ENCODE measurements around the gene WBP4.
"Not testable (repeated sequence)": the region's sequence is repeated elsewhere in the genome, so short reads cannot be mapped to it uniquely, and the experiment has no call there.

The WBP4 gene, protein sequence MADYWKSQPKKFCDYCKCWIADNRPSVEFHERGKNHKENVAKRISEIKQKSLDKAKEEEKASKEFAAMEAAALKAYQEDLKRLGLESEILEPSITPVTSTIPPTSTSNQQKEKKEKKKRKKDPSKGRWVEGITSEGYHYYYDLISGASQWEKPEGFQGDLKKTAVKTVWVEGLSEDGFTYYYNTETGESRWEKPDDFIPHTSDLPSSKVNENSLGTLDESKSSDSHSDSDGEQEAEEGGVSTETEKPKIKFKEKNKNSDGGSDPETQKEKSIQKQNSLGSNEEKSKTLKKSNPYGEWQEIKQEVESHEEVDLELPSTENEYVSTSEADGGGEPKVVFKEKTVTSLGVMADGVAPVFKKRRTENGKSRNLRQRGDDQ

GRCh38 chr13:41061075-41061913, at the start of gene WBP4:
Gene WBP4, plus strand, starts transcription at chr13:41061509. Its CDS starts 165 bp downstream, at chr13:41061674.
- DNase-seq (ENCODE audit: low read depth) = peak; percentile 67

GRCh38 chr13:41012536-41012935, 48.8 kb upstream of the WBP4 start:
- DNase-seq (ENCODE audit: low read depth) = no peak

GRCh38 chr13:41013835-41014234, 47.5 kb upstream of the WBP4 start:
- DNase-seq (ENCODE audit: low read depth) = no peak

- DNase-seq (ENCODE audit: low read depth) = no peak
Observed at GRCh38 chr13:41015920-41016319, 45.4 kb upstream of the WBP4 start.

GRCh38 chr13:41017159-41017558, 44.1 kb upstream of the WBP4 start:
- no peak for DNase-seq (ENCODE audit: low read depth)

GRCh38 chr13:41017817-41018601, 43.3 kb upstream of the WBP4 start:
- DNase-seq (ENCODE audit: low read depth) = no peak

GRCh38 chr13:41018602-41018948, 42.7 kb upstream of the WBP4 start:
- no peak for DNase-seq (ENCODE audit: low read depth)

GRCh38 chr13:41019011-41019487, 42.3 kb upstream of the WBP4 start, which contains the start of gene ELF1:
Gene ELF1, minus strand, starts transcription at chr13:41019316. Its CDS starts 37,262 bp downstream, at chr13:40982054.
- peak; percentile 37 for DNase-seq (ENCODE audit: low read depth)

DNA sequence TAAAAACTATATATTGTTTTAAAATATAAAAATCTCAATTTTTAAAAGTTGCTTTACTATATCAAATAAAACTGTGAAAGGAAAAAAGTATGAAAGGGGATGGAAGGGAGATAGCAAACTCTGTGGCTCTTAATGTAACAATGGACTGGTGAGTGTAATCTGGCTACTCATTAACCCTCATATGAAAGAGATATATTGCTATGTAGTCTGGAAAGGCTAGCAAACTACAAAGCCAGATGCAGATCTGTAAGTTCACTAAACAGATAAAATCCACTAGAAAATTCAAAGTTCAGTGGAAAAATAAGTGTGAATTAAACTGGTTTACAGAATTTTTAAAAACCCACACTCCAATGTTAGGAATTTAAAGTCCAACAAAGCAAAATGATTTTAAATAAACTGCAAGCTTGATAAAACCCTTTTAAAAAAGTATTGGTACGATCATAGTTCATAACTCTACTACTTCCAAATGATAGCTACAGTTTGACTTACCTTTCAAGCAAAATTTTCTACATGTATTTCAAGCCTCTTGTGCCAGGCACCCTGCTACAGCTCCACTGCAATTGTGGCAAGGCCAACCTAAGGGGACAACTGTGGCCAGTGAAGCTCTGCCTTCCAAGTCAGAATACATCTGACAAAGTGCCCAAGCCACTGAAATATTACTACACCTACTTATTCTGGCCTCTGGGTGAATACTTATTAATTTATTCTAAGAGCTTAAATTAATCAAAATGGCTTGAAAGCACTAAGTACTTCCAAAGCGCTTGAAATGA, 41.5 kb upstream of the WBP4 start:
- no peak for DNase-seq (ENCODE audit: low read depth)

DNA sequence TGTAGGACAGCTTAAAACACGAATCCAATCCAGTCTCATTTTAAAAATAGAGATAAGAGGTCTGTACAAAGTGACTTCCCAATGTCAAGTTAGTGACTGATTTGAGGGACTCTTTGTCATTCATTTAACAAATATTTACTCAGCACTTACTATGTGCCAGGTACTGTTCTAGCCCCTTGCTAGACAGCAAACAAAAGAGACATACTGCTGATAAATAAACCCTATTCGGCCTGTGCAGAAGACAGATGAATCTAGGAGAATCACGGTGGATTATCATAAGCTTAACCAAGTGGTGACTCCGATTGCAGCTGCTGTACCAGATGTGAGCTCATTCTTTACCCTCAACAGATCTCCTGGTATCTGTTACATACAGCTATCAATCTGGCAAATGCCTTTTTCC, 35.8 kb upstream of the WBP4 start:
- no peak for DNase-seq (ENCODE audit: low read depth)

DNA sequence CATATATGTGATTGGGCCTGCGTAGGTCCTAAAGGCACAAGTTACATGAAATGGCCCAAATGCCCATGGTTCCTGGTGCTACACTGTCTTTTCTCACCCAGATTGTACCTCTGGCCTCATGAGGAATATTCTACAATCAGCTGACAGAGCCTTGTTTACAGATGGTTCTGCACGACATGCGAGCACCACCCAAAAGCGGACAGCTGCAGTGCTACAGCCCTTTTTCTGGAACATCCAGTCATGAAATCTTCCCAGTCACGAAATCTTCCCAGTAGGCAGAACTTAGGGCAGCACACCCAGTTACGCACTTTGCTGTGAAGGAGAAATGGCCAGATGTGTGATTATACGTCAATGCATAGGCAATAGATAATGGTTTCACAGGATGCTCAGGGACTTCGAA, 34.5 kb upstream of the WBP4 start:
- DNase-seq (ENCODE audit: low read depth) = no peak

DNA sequence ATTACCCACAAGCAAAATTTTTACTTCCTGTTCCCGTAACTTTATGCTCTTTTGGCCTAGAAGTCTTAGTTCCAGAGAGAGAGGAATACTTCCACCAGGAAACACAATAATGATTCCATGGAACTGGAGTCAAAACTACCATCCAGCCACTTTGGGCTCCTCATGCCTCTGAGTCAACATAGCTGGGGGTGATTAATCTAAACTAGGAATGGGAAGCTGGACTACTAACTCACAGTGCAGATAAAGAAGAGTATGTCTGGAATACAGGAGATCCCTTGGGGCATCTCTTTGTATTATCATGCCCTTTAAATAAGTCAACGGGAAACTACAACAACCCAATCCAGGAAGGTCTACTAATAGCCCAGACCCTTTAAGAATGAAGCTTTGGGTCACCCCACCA, 33.3 kb upstream of the WBP4 start:
- no peak for DNase-seq (ENCODE audit: low read depth)

DNA sequence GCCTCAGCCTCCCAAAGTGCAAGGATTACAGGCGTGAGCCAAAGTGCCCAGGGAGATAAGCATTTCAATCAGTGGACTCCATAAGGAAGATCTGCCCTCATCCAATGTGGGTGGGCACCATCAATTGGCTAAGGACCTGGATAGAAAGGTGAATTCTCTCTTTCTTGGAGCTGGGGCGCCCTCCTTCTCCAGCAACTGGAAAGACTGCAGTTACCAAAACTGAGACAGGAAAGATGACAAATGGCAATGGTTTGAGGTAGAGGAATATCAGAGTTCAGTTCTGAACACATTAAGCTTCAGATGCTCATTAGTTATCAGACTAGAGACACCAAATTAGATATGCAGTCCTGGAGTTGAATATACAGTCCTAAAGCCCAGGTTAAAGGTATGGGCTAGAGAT, 31.7 kb upstream of the WBP4 start:
- no peak for DNase-seq (ENCODE audit: low read depth)

GRCh38 chr13:41032691-41033376, 28.5 kb upstream of the WBP4 start:
- DNase-seq (ENCODE audit: low read depth) = no peak

- DNase-seq (ENCODE audit: low read depth) = no peak
Observed at GRCh38 chr13:41034382-41034781, 26.9 kb upstream of the WBP4 start.

DNA sequence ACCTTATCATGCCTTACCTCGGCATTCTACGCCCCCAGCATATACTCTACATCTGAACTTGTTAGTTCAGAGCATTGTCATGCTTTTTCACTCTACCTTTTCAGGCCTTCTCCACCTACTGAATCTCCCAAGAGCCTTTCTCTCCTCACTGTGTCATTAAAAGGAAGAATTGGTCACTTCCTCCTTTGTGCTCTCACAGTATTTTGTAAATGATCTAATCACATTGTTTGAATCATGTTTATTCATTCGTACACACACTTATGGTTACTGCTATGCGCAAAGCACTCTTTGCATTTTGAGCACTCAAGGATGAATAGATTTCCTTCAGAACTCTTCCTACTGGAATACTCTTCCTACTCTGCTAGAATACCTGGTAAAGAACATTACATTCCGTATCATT, 26.4 kb upstream of the WBP4 start:
- no peak for DNase-seq (ENCODE audit: low read depth)

DNA sequence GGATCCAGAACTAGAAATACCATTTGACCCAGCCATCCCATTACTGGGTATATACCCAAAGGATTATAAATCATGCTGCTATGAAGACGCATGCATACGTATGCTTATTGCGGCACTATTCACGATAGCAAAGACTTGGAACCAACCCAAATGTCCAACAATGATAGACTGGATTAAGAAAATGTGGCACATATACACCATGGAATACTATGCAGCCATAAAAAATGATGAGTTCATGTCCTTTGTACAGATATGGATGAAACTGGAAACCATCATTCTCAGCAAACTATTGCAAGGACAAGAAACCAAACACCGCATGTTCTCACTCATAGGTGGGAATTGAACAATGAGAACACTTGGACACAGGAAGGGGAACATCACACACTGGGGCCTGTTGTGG, 24.8 kb upstream of the WBP4 start:
- not testable (repeated sequence) for DNase-seq (ENCODE audit: low read depth)

DNA sequence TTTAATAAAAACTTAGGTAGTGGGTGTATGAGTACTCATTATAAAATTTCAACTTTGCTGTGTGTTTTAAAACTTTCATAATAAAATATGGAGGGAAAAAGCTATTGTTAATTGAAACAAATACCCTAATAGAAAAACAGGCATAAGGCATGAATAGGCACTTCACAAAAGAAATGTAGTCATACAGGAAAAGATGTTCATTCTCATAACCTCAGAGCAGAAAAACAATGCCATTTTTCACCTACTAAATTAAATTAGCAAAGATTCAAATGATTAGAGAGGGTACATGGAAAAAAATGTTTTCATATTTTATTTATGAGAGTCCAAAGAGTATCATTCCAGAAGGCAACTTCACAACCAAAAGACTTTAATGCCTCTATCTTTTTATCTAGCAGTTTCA, 21.6 kb upstream of the WBP4 start:
- DNase-seq (ENCODE audit: low read depth) = no peak

DNA sequence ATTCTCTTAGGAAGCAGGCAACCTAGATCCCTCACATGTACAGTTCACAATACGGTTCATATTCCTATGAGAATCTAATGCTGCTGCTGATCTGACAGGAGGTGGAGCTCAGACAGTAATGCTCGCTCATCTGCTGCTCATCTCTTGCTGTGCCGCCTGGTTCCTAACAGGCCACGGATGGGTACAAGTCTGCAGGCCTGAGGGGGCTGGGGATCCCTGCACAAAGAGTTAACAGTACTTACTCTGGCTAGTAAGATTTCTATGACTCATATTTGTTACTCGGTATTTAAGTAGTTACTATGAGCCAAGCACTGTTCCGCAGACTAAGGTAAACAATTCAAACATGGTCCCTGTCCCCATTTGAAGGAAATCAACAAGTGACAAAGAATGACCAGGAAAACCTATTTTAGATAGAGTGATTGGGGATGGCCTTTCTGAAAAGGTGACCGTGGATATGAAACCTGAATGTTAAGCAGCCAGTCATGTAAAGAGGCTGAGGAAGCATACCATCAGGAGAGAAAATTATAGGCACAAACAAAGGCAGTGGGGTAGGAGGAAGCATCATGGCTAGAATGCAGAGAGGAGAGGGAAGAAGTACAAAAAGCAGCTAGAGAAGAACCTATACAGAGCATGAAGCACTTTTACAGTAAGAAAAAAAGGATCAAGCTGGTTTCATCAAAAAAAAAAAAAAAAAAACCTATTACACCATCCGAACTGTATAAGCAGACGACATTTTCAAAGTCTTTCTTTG, 20.6 kb upstream of the WBP4 start:
- DNase-seq (ENCODE audit: low read depth) = no peak

DNA sequence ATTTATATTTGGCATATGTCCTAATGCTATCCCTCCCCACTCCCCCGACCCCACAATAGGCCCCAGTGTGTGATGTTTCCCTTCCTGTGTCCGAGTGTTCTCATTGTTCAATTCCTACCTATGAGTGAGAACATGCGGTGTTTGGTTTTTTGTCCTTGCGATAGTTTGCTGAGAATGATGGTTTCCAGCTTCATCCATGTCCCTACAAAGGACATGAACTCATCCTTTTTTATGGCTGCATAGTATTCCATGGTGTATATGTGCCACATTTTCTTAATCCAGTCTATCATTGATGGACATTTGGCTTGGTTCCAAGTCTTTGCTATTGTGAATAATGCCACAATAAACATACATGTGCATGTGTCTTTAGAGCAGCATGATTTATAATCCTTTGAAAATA, 18.9 kb upstream of the WBP4 start:
- DNase-seq (ENCODE audit: low read depth) = not testable (repeated sequence)
